Stimulated activated memory B cell treated with anti-CD40 and anti-IgM and Interleukin-4, amounts not matched to agents 10 μg/mL and 1 μg/mL and 100 μg/mL, for 72 hours (primary cell): ENCODE measurements around the gene CHST8.

Experiments used
- ATAC-seq: fragments of 150-1000 bp; cut with Tn5 transposase; 2 replicates; pipeline ENCODE4 v1.10.0; 2021
- H3K27ac Mint-ChIP-seq: one replicate; pipeline ENCODE4 v1.8.0; 2022; ENCODE audit warnings: mild to moderate bottlenecking, mixed read lengths
- H3K27me3 Mint-ChIP-seq: one replicate; pipeline ENCODE4 v1.8.0; 2022; ENCODE audit warnings: mixed read lengths
- H3K36me3 Mint-ChIP-seq: one replicate; pipeline ENCODE4 v1.8.0; 2022; ENCODE audit warnings: mixed read lengths
- H3K4me1 Mint-ChIP-seq: one replicate; pipeline ENCODE4 v1.8.0; 2022; ENCODE audit warnings: mixed read lengths
- H3K4me3 Mint-ChIP-seq: one replicate; pipeline ENCODE4 v1.8.0; 2022; ENCODE audit warnings: mild to moderate bottlenecking, moderate library complexity, mixed read lengths
- H3K9me3 Mint-ChIP-seq: one replicate; pipeline ENCODE4 v1.8.0; 2022; ENCODE audit warnings: mixed read lengths

CHST8 gene

GRCh38 chr19:33772858-33773180, 151.1 kb downstream of the CHST8 start:
- Mint-ChIP-seq H3K27ac (no peak overlapping the region), H3K36me3 (no peaks in the 10 kb centered on the region), H3K4me1 (no peaks in the 10 kb centered on the region), H3K9me3 (no peaks in the 10 kb centered on the region), H3K4me3 (no peak overlapping the region), H3K27me3 (peaks cover 37% of the 10 kb centered on the region)
- no peak for ATAC-seq

GRCh38 chr19:33773704-33774624, 152.2 kb downstream of the CHST8 start:
- no peak overlapping the region for H3K27ac Mint-ChIP-seq
- no peak overlapping the region for H3K4me3 Mint-ChIP-seq
- H3K36me3 Mint-ChIP-seq: no peaks in the 10 kb centered on the region
- peaks cover 7% of the 10 kb centered on the region for H3K4me1 Mint-ChIP-seq
- ATAC-seq: no peak
- peaks cover 44% of the 10 kb centered on the region for H3K27me3 Mint-ChIP-seq
- no peaks in the 10 kb centered on the region for H3K9me3 Mint-ChIP-seq

- Mint-ChIP-seq H3K27me3 (peaks cover 45% of the 10 kb centered on the region), H3K36me3 (no peaks in the 10 kb centered on the region), H3K4me1 (peaks cover 7% of the 10 kb centered on the region), H3K9me3 (no peaks in the 10 kb centered on the region), H3K4me3 (no peak overlapping the region), H3K27ac (no peak overlapping the region)
- no peak for ATAC-seq
Measured at GRCh38 chr19:33774751-33775150, 153.0 kb downstream of the CHST8 start.

DNA sequence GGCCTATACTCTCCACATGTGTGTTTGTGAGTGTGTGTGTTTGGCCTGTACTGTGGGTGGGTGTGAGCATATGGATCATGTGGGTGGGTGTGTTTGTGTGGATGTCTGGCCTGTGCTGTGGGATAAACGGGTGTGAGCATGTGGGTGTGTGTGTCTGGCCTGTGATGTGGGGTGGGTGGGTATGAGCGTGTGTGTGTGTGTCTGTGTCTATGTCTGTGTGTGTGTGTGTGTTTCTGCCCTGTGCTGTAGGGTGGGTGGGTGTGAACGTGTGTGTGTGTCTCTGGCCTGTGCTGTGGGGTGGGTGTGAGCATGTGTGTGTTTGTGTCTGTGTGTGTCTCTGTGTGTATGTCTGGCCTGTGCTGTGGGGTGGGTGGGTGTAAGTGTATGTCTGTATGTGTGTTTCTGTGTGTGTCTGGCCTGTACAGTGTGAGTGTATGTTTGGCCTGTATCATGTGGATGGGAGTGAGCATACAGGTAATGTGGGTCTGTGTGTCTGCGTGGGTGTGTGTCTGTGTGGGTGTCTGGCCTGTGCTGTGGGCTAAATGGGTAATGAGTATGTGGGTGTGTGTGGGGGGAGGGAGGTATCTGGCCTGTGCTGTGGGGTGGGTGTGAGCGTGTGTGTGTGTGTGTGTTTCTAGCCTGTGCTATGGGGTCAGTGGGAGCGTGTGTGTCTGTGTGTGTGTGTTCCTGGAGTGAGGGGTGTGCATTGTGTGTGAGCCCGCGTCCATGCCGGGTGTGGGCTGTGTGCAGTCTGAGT, 154.2 kb downstream of the CHST8 start:
- ATAC-seq: no peak
- Mint-ChIP-seq H3K27me3 (peaks cover 50% of the 10 kb centered on the region), H3K4me1 (peaks cover 7% of the 10 kb centered on the region)

DNA sequence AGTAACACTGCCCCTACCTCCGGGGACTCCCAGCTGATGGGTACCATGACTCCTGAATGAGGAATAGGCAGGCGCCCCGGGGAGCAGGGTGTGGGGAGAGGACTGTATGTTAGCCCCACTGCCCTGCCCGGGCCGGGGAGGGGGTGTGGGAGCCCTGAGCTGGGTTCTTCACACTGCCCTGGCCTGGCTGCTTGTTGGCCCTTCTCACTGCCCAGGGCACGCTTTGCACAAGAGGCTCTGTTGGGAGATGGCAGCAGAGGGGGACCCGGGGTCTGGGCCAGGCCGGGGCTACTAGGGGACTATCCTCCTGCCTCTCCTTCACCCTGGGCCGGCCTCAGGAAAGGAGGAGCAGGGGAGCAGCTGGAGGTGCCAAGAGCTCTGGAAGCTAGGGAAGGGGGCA, 155.6 kb downstream of the CHST8 start:
- Mint-ChIP-seq H3K4me1 (peaks cover 7% of the 10 kb centered on the region), H3K27me3 (peaks cover 54% of the 10 kb centered on the region), H3K9me3 (peaks cover under 1% of the 10 kb centered on the region), H3K4me3 (no peak overlapping the region), H3K27ac (no peak overlapping the region), H3K36me3 (no peaks in the 10 kb centered on the region)
- ATAC-seq: no peak

More for the DNA sequence above, 154.2 kb downstream of the CHST8 start:
- H3K4me3 Mint-ChIP-seq: no peak overlapping the region
- H3K36me3 Mint-ChIP-seq: no peaks in the 10 kb centered on the region
- no peaks in the 10 kb centered on the region for H3K9me3 Mint-ChIP-seq
- no peak overlapping the region for H3K27ac Mint-ChIP-seq

GRCh38 chr19:33777753-33778088, 156.0 kb downstream of the CHST8 start:
- H3K4me3 Mint-ChIP-seq: no peak overlapping the region
- peaks cover 57% of the 10 kb centered on the region for H3K27me3 Mint-ChIP-seq
- H3K4me1 Mint-ChIP-seq: peaks cover 7% of the 10 kb centered on the region
- H3K9me3 Mint-ChIP-seq: peaks cover 2% of the 10 kb centered on the region
- ATAC-seq: no peak
- H3K36me3 Mint-ChIP-seq: no peaks in the 10 kb centered on the region
- no peak overlapping the region for H3K27ac Mint-ChIP-seq

DNA sequence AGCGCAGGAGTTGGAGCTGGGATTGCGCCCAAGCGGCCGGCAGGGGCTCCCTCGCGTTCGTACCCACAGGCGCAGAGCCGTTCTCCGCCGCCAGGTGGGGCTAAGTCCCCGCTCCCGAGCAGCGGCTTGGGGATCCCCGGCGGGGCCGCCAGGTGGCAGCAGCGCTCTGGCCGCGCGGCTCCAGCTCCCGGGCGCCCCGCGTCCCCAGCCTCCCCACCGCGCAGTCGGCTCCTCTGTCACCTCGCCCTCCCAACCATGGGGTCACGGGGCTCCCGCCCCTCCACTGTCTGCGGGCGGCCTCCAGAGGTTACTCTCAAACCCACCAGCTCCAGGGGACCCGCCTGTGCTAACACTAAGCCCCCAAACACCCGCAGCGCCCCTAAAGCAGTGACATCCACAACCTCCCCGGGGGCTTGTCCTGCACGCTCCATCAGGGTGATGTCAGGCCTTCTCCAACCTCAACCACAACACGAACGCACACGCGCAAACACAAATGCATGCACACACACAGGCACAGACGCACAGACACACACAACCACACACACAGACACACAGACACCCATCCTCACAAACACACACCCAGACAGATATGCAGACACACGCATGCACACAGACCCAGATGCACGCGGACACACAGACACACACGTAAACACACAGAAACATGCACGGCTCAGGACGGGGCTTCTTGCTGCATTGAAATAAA, 156.5 kb downstream of the CHST8 start:
- Mint-ChIP-seq H3K36me3 (no peaks in the 10 kb centered on the region), H3K27me3 (peaks cover 58% of the 10 kb centered on the region), H3K4me3 (peak overlapping the region; percentile 3), H3K27ac (no peak overlapping the region), H3K4me1 (peaks cover 7% of the 10 kb centered on the region), H3K9me3 (peaks cover 2% of the 10 kb centered on the region)
- peak; percentile 85 for ATAC-seq

- Mint-ChIP-seq H3K27me3 (peaks cover 56% of the 10 kb centered on the region), H3K27ac (no peak overlapping the region), H3K4me3 (no peak overlapping the region), H3K9me3 (peaks cover 2% of the 10 kb centered on the region), H3K36me3 (no peaks in the 10 kb centered on the region), H3K4me1 (peaks cover 7% of the 10 kb centered on the region)
- no peak for ATAC-seq
Measured at GRCh38 chr19:33779849-33780248, 158.1 kb downstream of the CHST8 start.

- Mint-ChIP-seq H3K4me3 (no peak overlapping the region), H3K9me3 (peaks cover 2% of the 10 kb centered on the region), H3K27ac (no peak overlapping the region), H3K36me3 (no peaks in the 10 kb centered on the region), H3K4me1 (peaks cover 7% of the 10 kb centered on the region), H3K27me3 (peaks cover 52% of the 10 kb centered on the region)
- ATAC-seq: no peak
Measured at GRCh38 chr19:33780251-33780650, 158.5 kb downstream of the CHST8 start.

DNA sequence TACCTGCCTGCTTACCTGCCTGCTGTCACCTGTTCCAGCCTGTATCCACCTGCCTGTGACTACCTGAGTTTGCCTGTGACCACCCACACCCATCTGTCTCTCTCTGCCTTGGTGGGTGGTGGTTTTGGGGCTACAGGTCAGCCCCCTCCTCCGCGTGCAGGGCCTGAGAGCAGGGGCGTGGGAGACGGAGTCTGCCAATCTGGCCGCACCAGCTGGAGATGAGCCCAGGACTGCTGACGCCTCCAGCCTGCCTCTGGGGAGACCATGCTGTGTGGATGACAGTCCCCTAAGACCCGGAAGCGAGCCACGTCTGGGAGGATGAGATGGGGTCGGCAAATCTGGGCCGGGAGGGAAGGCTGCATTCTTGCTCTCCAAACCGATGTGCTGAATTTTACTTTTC, 159.0 kb downstream of the CHST8 start:
- H3K27ac Mint-ChIP-seq: no peak overlapping the region
- ATAC-seq: no peak
- H3K9me3 Mint-ChIP-seq: peaks cover 2% of the 10 kb centered on the region

GRCh38 chr19:33781415-33781935, 159.7 kb downstream of the CHST8 start:
- Mint-ChIP-seq H3K36me3 (no peaks in the 10 kb centered on the region), H3K4me1 (peaks cover 7% of the 10 kb centered on the region), H3K4me3 (no peak overlapping the region), H3K27ac (no peak overlapping the region), H3K27me3 (peaks cover 40% of the 10 kb centered on the region), H3K9me3 (peaks cover 2% of the 10 kb centered on the region)
- ATAC-seq: no peak

More for the DNA sequence above, 159.0 kb downstream of the CHST8 start:
- peaks cover 7% of the 10 kb centered on the region for H3K4me1 Mint-ChIP-seq
- H3K36me3 Mint-ChIP-seq: no peaks in the 10 kb centered on the region
- no peak overlapping the region for H3K4me3 Mint-ChIP-seq
- peaks cover 47% of the 10 kb centered on the region for H3K27me3 Mint-ChIP-seq

DNA sequence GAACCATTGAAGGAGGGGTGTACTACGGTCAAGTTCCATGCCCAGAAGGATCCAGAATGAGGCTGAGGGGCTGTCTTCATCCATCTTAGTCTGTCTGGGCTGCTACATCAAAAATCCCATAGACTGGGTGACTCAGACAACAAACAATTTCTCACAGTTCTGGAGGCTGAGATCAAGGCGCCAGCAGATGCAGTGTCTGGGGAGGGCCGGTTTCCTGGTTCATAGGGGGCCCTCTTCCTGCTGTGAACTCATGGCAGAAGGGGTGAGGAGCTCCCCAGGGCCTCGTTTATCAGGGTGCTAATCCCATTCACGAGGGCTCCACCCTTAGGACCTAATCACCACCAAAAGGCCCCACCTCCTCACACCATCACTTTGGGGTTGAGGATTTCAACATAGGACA, 160.2 kb downstream of the CHST8 start:
- Mint-ChIP-seq H3K27ac (no peak overlapping the region), H3K9me3 (peaks cover 2% of the 10 kb centered on the region), H3K4me1 (peaks cover 7% of the 10 kb centered on the region), H3K4me3 (no peak overlapping the region), H3K36me3 (no peaks in the 10 kb centered on the region), H3K27me3 (peaks cover 42% of the 10 kb centered on the region)
- ATAC-seq: no peak

- no peaks in the 10 kb centered on the region for H3K4me1 Mint-ChIP-seq
- no peaks in the 10 kb centered on the region for H3K36me3 Mint-ChIP-seq
- no peak overlapping the region for H3K27ac Mint-ChIP-seq
- H3K27me3 Mint-ChIP-seq: peaks cover 35% of the 10 kb centered on the region
- H3K9me3 Mint-ChIP-seq: peaks cover 2% of the 10 kb centered on the region
- ATAC-seq: no peak
- H3K4me3 Mint-ChIP-seq: no peak overlapping the region
Measured at GRCh38 chr19:33784432-33784831, 162.7 kb downstream of the CHST8 start.

DNA sequence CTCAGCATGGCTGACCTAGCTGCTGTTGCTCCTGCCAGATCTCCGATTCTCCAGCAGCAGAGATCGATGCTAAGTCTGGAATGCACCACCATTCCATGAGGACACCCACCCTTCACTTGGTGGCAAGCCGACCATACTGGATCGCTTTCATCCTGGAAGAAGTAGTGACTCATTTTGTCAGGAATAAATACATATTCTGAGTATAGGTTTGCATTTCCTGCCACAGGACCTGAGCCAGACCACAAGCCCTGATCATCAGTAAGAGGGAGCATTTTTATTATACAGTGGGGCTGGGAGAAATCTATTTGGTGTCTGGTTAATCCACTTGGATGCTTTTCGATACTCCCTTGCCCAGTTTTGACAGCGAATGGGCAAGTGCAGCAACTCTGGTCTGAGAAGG, 164.0 kb downstream of the CHST8 start:
- no peak overlapping the region for H3K27ac Mint-ChIP-seq
- H3K36me3 Mint-ChIP-seq: no peaks in the 10 kb centered on the region
- no peak for ATAC-seq
- H3K4me1 Mint-ChIP-seq: no peaks in the 10 kb centered on the region
- H3K27me3 Mint-ChIP-seq: peaks cover 25% of the 10 kb centered on the region
- peaks cover 2% of the 10 kb centered on the region for H3K9me3 Mint-ChIP-seq
- no peak overlapping the region for H3K4me3 Mint-ChIP-seq

DNA sequence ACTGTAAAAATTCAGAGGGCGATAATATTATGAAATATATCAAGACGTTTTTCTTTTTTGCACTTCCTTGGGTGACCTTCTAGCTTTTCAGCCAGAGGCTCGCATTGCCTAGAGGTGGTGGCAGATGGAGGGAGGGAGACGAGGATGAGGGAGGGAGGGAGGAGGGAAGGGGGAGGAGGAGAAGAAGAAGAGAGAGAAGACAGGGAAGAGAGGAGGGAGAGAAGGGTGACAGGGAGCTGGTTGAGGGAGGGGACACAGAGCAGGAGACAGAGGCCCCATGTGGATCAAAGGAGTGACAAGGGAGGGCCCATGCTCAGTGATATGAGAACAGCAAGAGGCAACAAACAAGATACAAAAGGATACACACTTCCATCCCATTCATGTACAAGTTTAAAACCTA, 166.9 kb downstream of the CHST8 start:
- Mint-ChIP-seq H3K27ac (no peak overlapping the region), H3K9me3 (no peaks in the 10 kb centered on the region), H3K36me3 (no peaks in the 10 kb centered on the region), H3K27me3 (peaks cover 39% of the 10 kb centered on the region), H3K4me1 (no peaks in the 10 kb centered on the region), H3K4me3 (no peak overlapping the region)
- ATAC-seq: no peak
